ENCODE data around the gene MYO1C. TPM values are rescaled to one million over a fixed set of nuclear protein-coding genes. Genes with fewer than 3 reads are reported as not detected.
A peak's percentile ranks its signal among the peaks of the same experiment; 100 is the strongest.

The MYO1C gene
- total and polyA plus RNA-seq, 9 of the 15 experiments (the other 6 are each of a cell fraction or from before 2014, with no cell fraction given), result 0.46 to 32.5 (median 11.6) TPM

GRCh38 chr17:1532836-1533602 is 40.5 kb upstream of the MYO1C start:
- Histone ChIP-seq H3K79me2 (ENCODE audit: control insufficient read depth, insufficient read depth, low read length) (no peaks in the 10 kb centered on the region), H3K9me1 (ENCODE audit: control insufficient read depth, insufficient read depth, low read length) (no peaks in the 10 kb centered on the region), H3K9ac (ENCODE audit: insufficient read depth in 1 of 2, low read depth in 2 of 2, low read length in 2 of 2) (no peak overlapping the region), H3K36me3 (ENCODE audit: control insufficient read depth, insufficient read depth, low read length) (peaks cover 53% of the 10 kb centered on the region; the same call in 2 of the 3 replicates), H3K9me3 (replicated peaks; ENCODE audit: control insufficient read depth, insufficient read depth, low read depth, low read length) (no peaks in the 10 kb centered on the region), H2AFZ (ENCODE audit: low read depth, low read length) (no peak overlapping the region), H3K4me3 (no peak overlapping the region), H3K27me3 (ENCODE audit: control insufficient read depth in 2 of 2, insufficient read depth in 2 of 2, low read length in 2 of 2) (no peaks in the 10 kb centered on the region), H3K4me1 (replicated peaks in 1 of 2; ENCODE audit: control insufficient read depth in 2 of 2, insufficient read depth in 2 of 2, low read length in 2 of 2) (no peaks in the 10 kb centered on the region; a peak in 1 of 5 replicates), H3K4me2 (ENCODE audit: insufficient read depth, low read length) (no peak overlapping the region), H4K20me1 (replicated peaks; ENCODE audit: control insufficient read depth, insufficient read depth, low read length) (no peaks in the 10 kb centered on the region), H3K27ac (ENCODE audit: extremely low read depth, low read depth, low read length) (no peak overlapping the region)
- DNase-seq (ENCODE audit: extremely low read depth in 1 of 4, low spot score in 3 of 4) (peak; percentile 27 to 53 (median 38)), FAIRE-seq (peak; percentile 74), ATAC-seq (peak; percentile 95)
- ChIA-PET POLR2A (interaction anchor here (0.6 to 1.2 kb wide), 8 partner anchors 9 to 328 kb away, joined by 3 to 7 read pairs (median 3); partner anchors contain the start of gene INPP5K), CTCF (ENCODE audit: low intra/inter-chr PET ratio) (interaction anchor here (0.9 to 1.2 kb wide), 2 partner anchors 167 to 273 kb away, joined by 3 to 5 read pairs; no protein-coding TSS in a partner anchor)
- in situ Hi-C loops (cut with MboI) (no loop called here), intact Hi-C loops (cut with micrococcal nuclease) (no loop called here)
- 38% methylated on average over 6 of the region's 10 CpGs for WGBS (ENCODE audit: insufficient coverage, low coverage, missing lambda C conversion rate)
- BruUV-seq (replicated peaks), result no TSS peak
- TF ChIP-seq SPI1 (IDR thresholded peaks at IDR 0.05; ENCODE audit: borderline replicate concordance, low read depth, low read length), result peak; percentile 97
- TF ChIP-seq RAD21 (CRISPR knock-in tag; conservative IDR thresholded peaks at IDR 0.05 in 1 of 2, IDR thresholded peaks at IDR 0.05 in 1 of 2), result peak; percentile 30 to 66
- TF ChIP-seq CTCF (IDR thresholded peaks at IDR 0.05 in 2 of 3, conservative IDR thresholded peaks at IDR 0.05 in 1 of 3; ENCODE audit: insufficient read depth in 2 of 3, low read depth in 1 of 3, low read length in 3 of 3), result peak; percentile 51 to 70 (median 67)
- peak; percentile 45; the same call in 1 of the 2 replicates for TF ChIP-seq REST (IDR thresholded peaks at IDR 0.05; ENCODE audit: borderline replicate concordance)
- TF ChIP-seq REST (CRISPR knock-in tag; IDR thresholded peaks at IDR 0.05; ENCODE audit: low read depth), result no peak
- no peak for TF ChIP-seq SLC30A9 (CRISPR knock-in tag; IDR thresholded peaks at IDR 0.05)
- 0 out of 2 replicates have a peak, but pooled peaks have one; percentile 29 for TF ChIP-seq SMC3 (conservative IDR thresholded peaks at IDR 0.05; ENCODE audit: insufficient read depth, low read depth, low read length)
- TF ChIP-seq ETS1 (conservative IDR thresholded peaks at IDR 0.05; ENCODE audit: control insufficient read depth, low read depth, low read length), result no peak
